ENCODE data around the gene ZNF44.

Gene ZNF44

GRCh38 chr19:12265921-12266704 lies 28.6 kb downstream of the ZNF44 start:
- no peak overlapping the region for H3K4me3 ChIP-seq (ENCODE audit: low read depth, low read length)
- no peak for TF ChIP-seq CTCF (IDR thresholded peaks at IDR 0.05; ENCODE audit: control insufficient read depth, extremely low read depth, insufficient read depth)
- no peak for DNase-seq (ENCODE audit: low read depth)

GRCh38 chr19:12261554-12261953 lies 33.1 kb downstream of the ZNF44 start:
- no peak for DNase-seq (ENCODE audit: low read depth)
- H3K4me3 ChIP-seq (ENCODE audit: low read depth, low read length): no peak overlapping the region
- no peak for TF ChIP-seq CTCF (IDR thresholded peaks at IDR 0.05; ENCODE audit: control insufficient read depth, extremely low read depth, insufficient read depth)

GRCh38 chr19:12260861-12261260 lies 33.8 kb downstream of the ZNF44 start:
- no peak for TF ChIP-seq CTCF (IDR thresholded peaks at IDR 0.05; ENCODE audit: control insufficient read depth, extremely low read depth, insufficient read depth)
- H3K4me3 ChIP-seq (ENCODE audit: low read depth, low read length): no peak overlapping the region
- DNase-seq (ENCODE audit: low read depth): no peak

GRCh38 chr19:12260236-12260635 lies 34.4 kb downstream of the ZNF44 start:
- no peak overlapping the region for H3K4me3 ChIP-seq (ENCODE audit: low read depth, low read length)
- DNase-seq (ENCODE audit: low read depth): no peak
- no peak for TF ChIP-seq CTCF (IDR thresholded peaks at IDR 0.05; ENCODE audit: control insufficient read depth, extremely low read depth, insufficient read depth)

- no peak for TF ChIP-seq CTCF (IDR thresholded peaks at IDR 0.05; ENCODE audit: control insufficient read depth, extremely low read depth, insufficient read depth)
- no peak for DNase-seq (ENCODE audit: low read depth)
Observed at GRCh38 chr19:12255372-12255771, 39.3 kb downstream of the ZNF44 start.

GRCh38 chr19:12247644-12248222 lies 47.0 kb downstream of the ZNF44 start:
- DNase-seq (ENCODE audit: low read depth): no peak
- H3K4me3 ChIP-seq (ENCODE audit: low read depth, low read length): no peak overlapping the region
- TF ChIP-seq CTCF (IDR thresholded peaks at IDR 0.05; ENCODE audit: control insufficient read depth, extremely low read depth, insufficient read depth): no peak

More at GRCh38 chr19:12255372-12255771, 39.3 kb downstream of the ZNF44 start:
- H3K4me3 ChIP-seq (ENCODE audit: low read depth, low read length): no peak overlapping the region
